DND-41 (cell line): ENCODE data around the gene MMP14.

Experiments
- CTCF ChIP-seq: IDR thresholded peaks from 2 replicates; pipeline ENCODE4 v1.5.1; 2012; ENCODE audit warnings: borderline replicate concordance, low read length, moderate library complexity, mild to moderate bottlenecking; ENCODE audit not compliant: poor library complexity, severe bottlenecking; ENCODE audit errors: extremely low read depth
- EZH2 ChIP-seq: IDR thresholded peaks from 3 replicates; pipeline ENCODE4 v1.6.1; 2012; ENCODE audit warnings: borderline replicate concordance, low read depth, mild to moderate bottlenecking, moderate library complexity, low read length, inconsistent platforms; ENCODE audit not compliant: severe bottlenecking

- TF ChIP-seq CTCF (no peak), EZH2 (no peak)
Observed at GRCh38 chr14:22888662-22889061, 52.3 kb downstream of the MMP14 start.
